ENCODE data around the gene SLC5A9. TPM values are rescaled to one million over a fixed set of nuclear protein-coding genes. Genes with fewer than 3 reads are reported as not detected.

SLC5A9 gene
- total RNA-seq, 1 donor = not detected

GRCh38 chr1:48187969-48188563 is 34.5 kb upstream of the SLC5A9 start:
- no peak for DNase-seq (ENCODE audit: low read depth)
- no peak overlapping the region for H3K4me3 ChIP-seq (ENCODE audit: low read depth, low read length)
- no peak for TF ChIP-seq CTCF (IDR thresholded peaks at IDR 0.05; ENCODE audit: insufficient read depth, low read length)

GRCh38 chr1:48190881-48191280 is 31.6 kb upstream of the SLC5A9 start:
- no peak overlapping the region for H3K4me3 ChIP-seq (ENCODE audit: low read depth, low read length)
- DNase-seq (ENCODE audit: low read depth) = no peak
- TF ChIP-seq CTCF (IDR thresholded peaks at IDR 0.05; ENCODE audit: insufficient read depth, low read length) = no peak

GRCh38 chr1:48194801-48195200 is 27.7 kb upstream of the SLC5A9 start:
- no peak for TF ChIP-seq CTCF (IDR thresholded peaks at IDR 0.05; ENCODE audit: insufficient read depth, low read length)
- no peak for DNase-seq (ENCODE audit: low read depth)
- H3K4me3 ChIP-seq (ENCODE audit: low read depth, low read length) = no peak overlapping the region

GRCh38 chr1:48196237-48196636 is 26.3 kb upstream of the SLC5A9 start:
- no peak for TF ChIP-seq CTCF (IDR thresholded peaks at IDR 0.05; ENCODE audit: insufficient read depth, low read length)
- H3K4me3 ChIP-seq (ENCODE audit: low read depth, low read length) = no peak overlapping the region
- no peak for DNase-seq (ENCODE audit: low read depth)

- no peak for TF ChIP-seq CTCF (IDR thresholded peaks at IDR 0.05; ENCODE audit: insufficient read depth, low read length)
- H3K4me3 ChIP-seq (ENCODE audit: low read depth, low read length) = no peak overlapping the region
- DNase-seq (ENCODE audit: low read depth) = no peak
These were observed 23.5 kb upstream of the SLC5A9 start for GRCh38 chr1:48198970-48199369.

GRCh38 chr1:48200166-48200900 is 22.2 kb upstream of the SLC5A9 start:
- no peak for DNase-seq (ENCODE audit: low read depth)
- H3K4me3 ChIP-seq (ENCODE audit: low read depth, low read length) = no peak overlapping the region
- no peak for TF ChIP-seq CTCF (IDR thresholded peaks at IDR 0.05; ENCODE audit: insufficient read depth, low read length)
